ENCODE measurements around the gene DLGAP4. TPM values are rescaled to one million over a fixed set of nuclear protein-coding genes. Genes with fewer than 3 reads are reported as not detected.
A peak's percentile ranks its signal among the peaks of the same experiment; 100 is the strongest.

Gene DLGAP4
- total and polyA plus RNA-seq, 9 donors, result 18.2 to 75.9 (median 53.1) TPM

GRCh38 chr20:36391456-36391855 lies 85.3 kb downstream of the DLGAP4 start:
- WGBS, 3 donors, result 26 to 31% (median 31%) methylated on average over 5 of the region's 5 CpGs
- H3K9me3 ChIP-seq, result no peaks in the 10 kb centered on the region
- H3K27me3 ChIP-seq, result no peaks in the 10 kb centered on the region
- no peaks in the 10 kb centered on the region for H3K36me3 ChIP-seq
- intact Hi-C loops (cut with DNase I), result no loop called here
- TF ChIP-seq EP300 (IDR thresholded peaks at IDR 0.05) (no peak), CTCF (IDR thresholded peaks at IDR 0.05) (no peak), POLR2A (IDR thresholded peaks at IDR 0.05) (no peak)
- H3K4me1 ChIP-seq (ENCODE audit: insufficient read depth), result peaks cover 9% of the 10 kb centered on the region
- H3K4me3 ChIP-seq, result no peak overlapping the region
- DNase-seq, result no peak
- H3K27ac ChIP-seq, result peak overlapping the region in 1 of 2 donors; percentile 10

GRCh38 chr20:36391955-36392354 lies 85.8 kb downstream of the DLGAP4 start:
- no peak for DNase-seq
- no peaks in the 10 kb centered on the region for H3K9me3 ChIP-seq
- no peaks in the 10 kb centered on the region for H3K36me3 ChIP-seq
- no peaks in the 10 kb centered on the region for H3K27me3 ChIP-seq
- TF ChIP-seq CTCF (IDR thresholded peaks at IDR 0.05) (no peak), POLR2A (IDR thresholded peaks at IDR 0.05) (no peak), EP300 (IDR thresholded peaks at IDR 0.05) (no peak)
- H3K4me1 ChIP-seq (ENCODE audit: insufficient read depth), result peaks cover 9% of the 10 kb centered on the region
- intact Hi-C loops (cut with DNase I), result loop anchor here in 1 of 4 donors (2.0 kb wide), 1 partner anchor 31 kb away; no protein-coding TSS in a partner anchor
- H3K4me3 ChIP-seq, result no peak overlapping the region
- 76 to 87% (median 81%) methylated on average over 5 of the region's 5 CpGs for WGBS, 3 donors
- H3K27ac ChIP-seq, result no peak overlapping the region

GRCh38 chr20:36392989-36393388 lies 86.8 kb downstream of the DLGAP4 start:
- H3K9me3 ChIP-seq, result no peaks in the 10 kb centered on the region
- H3K27me3 ChIP-seq, result no peaks in the 10 kb centered on the region
- intact Hi-C loops (cut with DNase I), result loop anchor here in 1 of 4 donors (2.0 kb wide), 1 partner anchor 30 kb away; no protein-coding TSS in a partner anchor
- peaks cover 9% of the 10 kb centered on the region for H3K4me1 ChIP-seq (ENCODE audit: insufficient read depth)
- WGBS, 3 donors, result 89 to 93% (median 92%) methylated on average over 3 of the region's 3 CpGs
- no peak overlapping the region for H3K27ac ChIP-seq
- TF ChIP-seq CTCF (IDR thresholded peaks at IDR 0.05) (no peak), EP300 (IDR thresholded peaks at IDR 0.05) (no peak), POLR2A (IDR thresholded peaks at IDR 0.05) (no peak)
- DNase-seq, result no peak
- no peaks in the 10 kb centered on the region for H3K36me3 ChIP-seq
- H3K4me3 ChIP-seq, result no peak overlapping the region

GRCh38 chr20:36394340-36394965 lies 88.3 kb downstream of the DLGAP4 start:
- DNase-seq, result no peak
- H3K4me1 ChIP-seq (ENCODE audit: insufficient read depth), result peaks cover 9% of the 10 kb centered on the region
- no peak overlapping the region for H3K4me3 ChIP-seq
- TF ChIP-seq EP300 (IDR thresholded peaks at IDR 0.05) (no peak), CTCF (IDR thresholded peaks at IDR 0.05) (no peak), POLR2A (IDR thresholded peaks at IDR 0.05) (no peak)
- H3K27ac ChIP-seq, result no peak overlapping the region
- H3K36me3 ChIP-seq, result no peaks in the 10 kb centered on the region
- H3K9me3 ChIP-seq, result no peaks in the 10 kb centered on the region
- WGBS, 3 donors, result 28 to 44% (median 35%) methylated on average over 20 of the region's 20 CpGs
- intact Hi-C loops (cut with DNase I), result no loop called here
- no peaks in the 10 kb centered on the region for H3K27me3 ChIP-seq

Measured in ovary (tissue), 9 donors.